HG02571 (cell line): ENCODE results near the gene CAMK2A.

Experiments
- ATAC-seq: cut with Tn5 transposase; IDR thresholded peaks from one replicate; pipeline ENCODE4 v1.9.1; 2021; ENCODE audit warnings: mild to moderate bottlenecking, moderate library complexity; ENCODE audit not compliant: unreplicated experiment

The CAMK2A gene

GRCh38 chr5:150283904-150284303 lies 5.7 kb downstream of the CAMK2A start:
- no peak for ATAC-seq

DNA sequence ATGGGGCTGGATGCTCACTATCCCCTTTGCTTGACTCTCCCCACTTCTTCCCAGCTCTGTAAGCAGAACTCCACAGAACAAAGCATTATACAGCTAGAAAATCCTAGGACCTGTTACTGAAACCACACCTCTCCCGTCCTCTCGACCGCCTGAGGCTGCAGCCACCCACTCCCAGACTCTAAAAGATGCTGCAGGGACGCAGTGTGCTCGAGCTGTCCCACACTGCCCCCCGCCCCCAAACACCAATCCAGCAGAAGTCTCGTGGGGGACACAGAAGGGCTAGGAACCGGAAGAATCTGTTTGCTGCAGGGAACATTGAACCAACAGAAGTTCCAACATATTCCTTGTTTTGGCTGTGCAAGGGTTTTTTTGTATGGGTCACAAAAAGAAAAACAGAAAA lies 7.6 kb downstream of the CAMK2A start:
- no peak for ATAC-seq

GRCh38 chr5:150279330-150280020 lies 10.1 kb downstream of the CAMK2A start:
- ATAC-seq: no peak

DNA sequence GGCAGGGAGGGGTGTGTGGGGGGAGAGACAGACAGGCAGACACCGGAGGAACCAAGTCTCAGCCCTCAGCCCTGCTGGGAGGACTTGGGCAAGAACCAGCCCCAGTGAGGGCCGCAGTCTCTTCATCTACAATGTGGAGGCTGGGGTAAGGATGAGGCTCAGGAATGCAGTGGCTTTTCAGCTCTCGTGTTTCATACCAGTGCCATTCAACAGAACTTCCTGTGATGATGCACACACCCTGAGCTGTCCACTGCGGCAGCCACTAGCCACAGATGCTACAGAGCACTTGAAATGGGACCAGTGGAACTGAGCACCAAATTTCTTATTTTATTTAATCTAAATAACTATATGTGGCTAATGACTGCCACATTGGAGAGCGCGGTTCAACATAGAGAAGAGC lies 10.7 kb downstream of the CAMK2A start:
- no peak for ATAC-seq

- no peak for ATAC-seq
Observed at GRCh38 chr5:150278046-150278730, 11.4 kb downstream of the CAMK2A start.

DNA sequence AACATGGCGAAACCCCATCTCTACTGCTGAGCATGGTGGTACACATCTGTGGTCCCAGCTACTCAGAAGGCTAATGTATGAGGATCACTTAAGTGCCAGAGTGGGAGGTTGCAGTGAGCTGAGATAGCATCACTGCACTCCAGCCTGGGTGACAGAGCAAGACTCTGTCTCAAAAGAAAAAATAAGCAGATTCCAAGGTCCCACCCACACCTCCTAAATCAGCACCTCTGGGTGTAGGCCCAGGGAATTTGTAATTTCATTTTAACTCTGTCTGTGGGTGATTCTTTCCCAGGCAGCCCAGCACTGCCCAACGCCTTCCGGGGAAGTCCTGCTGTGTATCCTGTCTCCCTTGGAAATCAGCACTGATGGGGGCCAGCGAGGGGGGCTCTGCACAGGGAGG lies 12.5 kb downstream of the CAMK2A start:
- no peak for ATAC-seq

- no peak for ATAC-seq
Observed at GRCh38 chr5:150274811-150275210, 14.8 kb downstream of the CAMK2A start.

- ATAC-seq: no peak
Observed at GRCh38 chr5:150272531-150272930, 17.0 kb downstream of the CAMK2A start.

DNA sequence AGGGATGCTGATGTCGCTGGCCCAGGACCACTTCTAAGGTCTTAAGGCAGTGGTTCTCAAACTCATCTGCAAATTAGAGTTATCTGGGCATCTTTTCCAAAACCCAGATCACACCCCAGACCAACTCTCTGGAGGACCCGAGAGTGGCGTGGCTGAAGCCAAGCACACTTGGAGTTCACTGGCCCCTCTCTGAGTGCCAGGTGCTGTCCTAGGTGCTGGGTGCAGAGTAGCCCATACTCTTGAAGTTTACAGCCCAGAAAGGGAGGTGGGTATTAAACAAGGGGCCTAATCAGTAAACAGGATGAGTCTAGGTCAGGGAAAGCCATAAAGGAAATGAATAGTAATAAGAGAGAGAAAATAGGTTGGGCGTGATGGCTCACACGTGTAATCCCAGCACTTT lies 17.6 kb downstream of the CAMK2A start:
- no peak for ATAC-seq

- ATAC-seq: no peak
Observed at GRCh38 chr5:150271296-150271692, 18.3 kb downstream of the CAMK2A start.

GRCh38 chr5:150270541-150271295 lies 18.9 kb downstream of the CAMK2A start:
- ATAC-seq: no peak

DNA sequence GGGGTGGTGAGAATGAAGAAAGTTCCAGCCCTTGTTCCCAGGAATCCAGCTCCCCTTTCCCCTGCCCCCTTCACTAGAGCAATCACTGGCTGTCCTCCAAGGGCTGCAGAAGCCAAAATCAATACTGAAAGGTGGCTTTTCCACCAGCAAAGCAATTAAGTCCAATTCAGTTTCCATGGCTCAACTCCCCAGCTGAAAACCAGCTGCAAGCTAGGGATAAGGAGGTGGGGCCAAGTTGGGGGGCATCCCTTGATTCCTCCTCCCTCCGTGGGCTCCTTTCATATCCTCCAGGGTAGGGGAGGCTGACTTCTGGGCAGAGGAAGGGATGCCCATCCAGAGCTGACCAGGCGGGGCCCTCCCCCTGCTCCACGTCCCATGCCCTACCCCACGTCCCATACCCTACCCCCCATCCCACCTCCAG lies 22.7 kb downstream of the CAMK2A start:
- no peak for ATAC-seq

- no peak for ATAC-seq
Observed at GRCh38 chr5:150265870-150266383, 23.6 kb downstream of the CAMK2A start.

GRCh38 chr5:150264667-150265603 lies 24.6 kb downstream of the CAMK2A start:
- no peak for ATAC-seq

- ATAC-seq: no peak
Observed at GRCh38 chr5:150263801-150264621, 25.6 kb downstream of the CAMK2A start.

DNA sequence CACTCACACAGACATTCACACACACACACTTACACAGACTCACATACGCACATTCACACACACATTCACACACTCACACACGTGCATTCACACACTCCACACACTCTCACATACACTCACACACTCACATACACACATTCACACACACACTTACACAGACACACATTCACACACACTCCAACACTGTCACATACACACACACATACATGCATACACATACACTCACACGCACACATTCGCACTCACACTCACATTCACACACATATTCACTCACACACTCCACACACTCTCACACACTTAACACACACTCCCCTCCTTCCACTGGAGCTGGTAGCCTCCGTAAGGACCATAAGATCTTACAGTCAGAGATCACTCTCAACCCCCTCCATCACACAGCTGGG lies 26.2 kb downstream of the CAMK2A start:
- ATAC-seq: no peak

DNA sequence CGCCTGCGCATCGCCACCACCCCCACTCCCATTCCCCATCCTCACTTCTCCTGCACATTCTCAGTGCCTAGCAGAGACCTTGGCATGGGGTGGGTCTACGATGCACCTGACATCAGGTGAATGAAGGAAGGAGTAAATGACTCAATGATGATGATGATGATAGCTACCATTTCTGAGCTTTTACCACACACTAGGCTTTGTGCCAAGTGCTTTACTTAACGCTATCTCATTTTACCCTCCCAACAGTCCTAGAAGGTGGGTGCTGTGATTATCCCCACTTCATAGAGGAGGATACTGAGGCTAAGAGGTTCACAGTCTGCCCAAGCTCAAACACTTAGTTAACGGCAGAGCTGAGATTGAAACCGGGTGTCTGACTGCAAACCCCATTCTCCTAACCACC lies 27.1 kb downstream of the CAMK2A start:
- no peak for ATAC-seq

DNA sequence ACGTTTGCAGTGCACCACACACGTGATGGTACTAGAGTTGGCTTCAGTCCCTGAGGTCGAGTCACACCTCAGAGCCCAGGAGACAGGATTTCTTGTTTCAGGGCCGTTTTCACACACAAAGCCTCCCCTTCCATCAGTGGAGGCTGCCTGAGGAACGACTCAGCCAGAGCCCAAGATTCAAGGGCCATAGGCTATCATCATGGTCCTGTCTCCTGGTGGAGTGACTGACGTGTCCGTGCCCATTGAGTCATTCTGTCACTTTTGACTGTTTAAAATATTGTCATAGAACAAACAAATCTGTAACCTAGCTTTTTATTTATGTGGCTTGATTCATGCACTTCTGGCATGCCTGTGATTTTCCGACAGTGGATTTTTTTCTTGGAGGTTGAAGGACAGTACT lies 28.3 kb downstream of the CAMK2A start:
- no peak for ATAC-seq

DNA sequence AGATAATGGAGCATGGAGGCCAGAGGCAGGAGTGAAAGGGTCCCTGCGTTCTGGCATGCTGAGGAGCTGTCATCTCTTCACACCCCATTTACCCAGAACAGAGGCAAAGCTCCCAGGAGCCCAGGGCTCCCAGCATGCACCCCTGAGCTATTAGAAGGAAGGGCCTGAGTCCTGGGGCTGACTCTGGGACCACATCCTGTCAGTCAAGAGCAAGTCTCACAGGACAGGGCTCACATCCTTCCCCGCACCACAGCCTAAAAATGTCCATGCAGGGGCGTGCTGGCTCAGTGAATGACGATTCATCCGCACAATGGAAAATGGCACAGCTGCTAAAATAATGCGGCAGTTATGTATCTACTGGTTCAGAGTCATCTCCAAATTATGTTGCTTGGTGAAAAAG lies 31.4 kb downstream of the CAMK2A start:
- no peak for ATAC-seq

DNA sequence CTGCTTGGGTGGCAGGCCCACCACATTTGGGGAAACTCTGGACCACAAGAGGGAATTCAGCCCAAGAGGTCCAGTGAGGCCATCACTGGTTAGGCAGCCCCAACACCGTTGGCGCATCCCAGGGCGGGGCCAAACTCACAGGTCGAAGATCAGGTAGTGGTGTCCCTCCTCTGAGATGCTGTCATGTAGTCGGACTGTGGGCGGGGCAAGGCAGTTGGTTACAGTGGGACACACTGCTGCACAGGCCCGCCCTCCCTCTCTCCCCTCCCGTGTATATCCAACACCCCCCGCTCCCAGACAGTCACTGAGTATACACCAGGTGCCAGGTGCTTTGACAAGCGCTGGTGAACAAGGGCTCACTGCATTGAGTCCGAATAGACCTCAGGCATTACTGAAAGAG lies 32.1 kb downstream of the CAMK2A start:
- no peak for ATAC-seq
